Neural progenitor cell (in vitro differentiated cells): ENCODE measurements around the gene SPAG6.

Source experiments
- CTCF ChIP-seq: fragments of 200-600 bp; sonication (generic); IDR thresholded peaks from 2 replicates; pipeline ENCODE4 v1.5.1; 2017; ENCODE audit warnings: antibody characterized with exemption, mild to moderate bottlenecking
- EZH2 ChIP-seq: fragments of 200-600 bp; sonication (generic); IDR thresholded peaks from 2 replicates; pipeline ENCODE4 v1.6.1; 2017; ENCODE audit warnings: antibody characterized with exemption, mild to moderate bottlenecking, moderate library complexity

DNA sequence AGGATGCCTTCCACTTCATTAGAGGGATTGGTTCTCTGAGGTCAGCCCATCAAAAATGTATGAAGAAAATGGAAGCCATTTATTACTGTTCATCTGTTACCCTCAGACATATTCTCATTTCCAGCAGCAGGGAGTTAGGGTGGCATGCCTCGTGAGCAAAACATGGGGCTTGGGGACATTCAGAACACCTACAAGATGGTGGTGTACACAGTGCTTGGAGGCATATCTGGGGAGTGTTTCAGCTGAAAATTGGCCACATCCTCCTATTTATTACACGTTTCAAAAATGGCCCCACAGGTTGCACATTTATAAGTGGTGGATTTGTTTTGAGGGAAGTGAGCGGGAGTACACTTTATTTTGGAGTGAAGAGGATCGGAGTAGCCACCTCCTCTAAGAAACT, 93.4 kb downstream of the SPAG6 start:
- TF ChIP-seq CTCF (no peak), EZH2 (no peak)
